Endometrium (tissue), 2 donors: ENCODE data around the gene CXCL10.
"Not testable (repeated sequence)": the region's sequence is repeated elsewhere in the genome, so short reads cannot be mapped to it uniquely, and the experiment has no call there.

Experiments used
- FAIRE-seq: peaks from 2 replicates; lab custom pipeline; 2012; peaks lifted over from hg19 to GRCh38; lab: Jason Lieb, UNC
- donor health status: control.
- donor health status: control.

CXCL10 gene

DNA sequence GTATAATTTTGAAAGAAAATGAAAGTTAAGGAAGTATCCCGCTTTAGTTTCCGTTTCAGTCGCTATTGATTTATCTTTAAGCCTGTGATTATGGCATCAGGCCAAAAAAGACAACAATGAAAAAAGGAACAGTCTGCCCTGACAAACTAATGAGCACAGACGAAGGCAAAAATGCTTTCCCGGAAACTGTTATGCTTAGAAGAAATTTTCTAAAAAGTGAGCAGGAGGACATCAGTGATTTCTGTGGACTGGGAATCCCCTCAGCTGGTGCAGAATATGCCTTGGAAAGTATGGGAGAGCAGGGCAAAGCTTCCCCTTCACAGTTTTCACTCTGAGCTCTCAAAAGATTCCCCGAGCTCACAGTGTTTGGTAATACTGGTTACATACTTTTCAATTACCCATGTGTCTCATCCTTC is 5.1 kb upstream of the CXCL10 start:
- peak; percentile 41 for FAIRE-seq

DNA sequence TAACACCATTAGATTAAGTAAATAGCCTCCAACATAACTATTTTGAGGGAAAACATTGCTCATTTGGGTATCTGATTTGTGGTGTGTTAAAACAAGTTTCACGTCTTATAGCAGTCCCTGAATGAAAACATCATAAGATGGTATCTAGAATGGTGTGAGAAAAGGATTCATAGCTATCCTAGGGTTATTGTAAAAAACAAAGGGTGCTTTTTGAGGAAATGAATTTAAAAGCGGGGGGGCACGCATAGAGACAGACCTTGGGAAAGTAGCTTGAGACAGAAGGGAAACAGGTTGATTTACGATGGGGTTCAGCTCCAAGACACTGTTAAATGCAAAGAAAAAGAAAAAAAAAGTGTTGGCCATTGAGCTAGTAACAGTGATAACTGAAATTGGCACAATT is 768 bp upstream of the CXCL10 start:
- FAIRE-seq: no peak

DNA sequence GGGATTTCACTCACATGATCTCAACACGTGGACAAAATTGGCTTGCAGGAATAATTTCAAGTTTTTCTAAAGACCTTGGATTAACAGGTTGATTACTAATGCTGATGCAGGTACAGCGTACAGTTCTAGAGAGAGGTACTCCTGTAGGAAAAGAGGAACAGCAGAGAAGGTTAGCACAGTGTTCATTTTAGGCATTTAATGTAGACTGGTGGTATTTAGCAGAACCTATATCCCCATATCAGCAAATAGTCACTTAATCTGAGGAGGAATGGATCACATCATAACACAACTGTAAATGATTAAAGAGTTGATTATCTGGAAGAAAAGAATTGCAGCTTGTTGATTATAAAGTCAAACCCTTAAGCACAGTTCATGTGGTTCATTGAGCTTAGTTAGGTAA is 620 bp downstream of the CXCL10 start:
- no peak for FAIRE-seq

DNA sequence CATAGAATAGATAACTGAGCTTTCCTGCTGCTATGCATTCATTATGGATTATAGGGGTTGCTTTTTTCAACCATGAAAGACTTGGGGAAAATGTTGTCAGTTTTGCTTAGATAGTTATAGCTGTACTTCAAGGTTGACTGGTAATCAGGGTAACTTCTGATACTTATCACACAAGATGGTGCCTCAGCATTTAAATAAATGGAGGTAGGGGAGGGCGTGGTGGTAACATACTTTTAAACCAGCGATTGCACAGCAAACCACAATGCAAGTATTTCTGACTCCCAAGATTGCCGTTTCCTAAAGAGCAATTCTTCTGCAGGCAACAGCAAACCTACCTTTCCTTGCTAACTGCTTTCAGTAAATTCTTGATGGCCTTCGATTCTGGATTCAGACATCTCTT is 1.3 kb downstream of the CXCL10 start:
- FAIRE-seq: no peak

DNA sequence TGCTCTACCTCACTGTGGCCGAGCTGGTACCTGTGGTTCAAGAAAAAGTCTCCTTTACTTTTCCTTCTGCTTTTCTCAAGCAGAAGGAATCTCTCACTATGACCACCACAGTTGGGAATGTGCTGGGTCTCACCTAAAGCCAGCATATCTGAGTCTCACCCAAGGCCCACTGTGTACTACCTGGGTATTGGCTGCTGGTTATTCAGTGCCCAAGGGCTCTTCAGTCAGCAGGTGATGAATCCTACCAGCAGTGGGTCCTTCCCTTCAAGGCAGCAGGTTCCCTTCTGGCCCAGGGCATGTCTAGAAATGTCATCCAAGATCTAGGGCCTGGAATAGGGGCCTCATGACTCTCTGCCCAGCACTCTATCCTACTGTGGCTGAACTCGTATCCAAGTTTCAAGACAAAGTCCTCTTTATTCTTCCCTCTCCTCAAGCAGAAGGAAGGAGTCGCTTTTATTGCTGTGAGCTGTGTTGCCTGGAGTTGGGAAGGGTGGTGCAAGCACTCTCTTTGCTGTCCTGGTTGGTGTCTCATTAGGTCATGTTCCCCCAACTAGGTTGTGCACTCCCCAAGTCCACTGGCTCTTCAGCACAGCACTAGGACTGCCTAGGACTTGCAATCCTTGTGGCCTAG is 6.1 kb downstream of the CXCL10 start:
- FAIRE-seq: no peak

DNA sequence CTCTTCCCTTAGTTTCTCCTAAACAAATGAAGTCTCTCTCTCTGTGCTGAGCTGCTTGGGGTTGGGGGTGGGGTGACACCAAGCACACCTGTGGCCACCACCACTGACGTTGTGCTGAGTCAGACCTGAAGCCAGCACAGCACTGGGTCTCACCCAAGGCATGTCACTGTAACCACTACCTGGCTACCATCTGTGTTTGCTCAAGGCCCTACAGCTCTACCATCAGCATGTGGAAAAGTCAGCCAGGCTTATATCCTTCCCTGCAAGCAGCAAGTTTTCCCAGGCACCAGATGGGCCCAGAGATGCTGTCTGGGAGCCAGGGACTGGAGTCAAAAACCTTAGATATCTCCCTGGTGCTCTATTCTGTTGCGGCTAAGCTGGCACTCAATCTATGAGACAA is 6.9 kb downstream of the CXCL10 start:
- no peak for FAIRE-seq

DNA sequence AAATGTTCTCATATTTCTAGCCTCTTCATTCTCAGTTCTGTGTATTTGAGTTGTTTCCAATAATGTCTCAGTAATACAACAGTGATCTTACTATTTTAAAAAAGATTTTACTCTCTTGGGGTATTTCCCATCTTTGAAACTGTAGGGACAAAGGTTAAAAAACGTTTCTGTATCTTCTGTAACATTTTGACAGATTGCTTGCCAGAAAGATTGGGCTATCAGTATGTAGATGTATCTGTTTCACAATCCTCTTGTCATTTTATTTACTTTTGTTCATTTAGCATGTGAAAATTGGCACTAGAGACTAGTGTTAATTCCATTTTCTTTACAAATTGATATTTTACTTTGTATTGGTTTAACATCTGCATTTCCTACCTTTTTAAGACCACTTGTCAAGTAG is 9.8 kb downstream of the CXCL10 start:
- no peak for FAIRE-seq

DNA sequence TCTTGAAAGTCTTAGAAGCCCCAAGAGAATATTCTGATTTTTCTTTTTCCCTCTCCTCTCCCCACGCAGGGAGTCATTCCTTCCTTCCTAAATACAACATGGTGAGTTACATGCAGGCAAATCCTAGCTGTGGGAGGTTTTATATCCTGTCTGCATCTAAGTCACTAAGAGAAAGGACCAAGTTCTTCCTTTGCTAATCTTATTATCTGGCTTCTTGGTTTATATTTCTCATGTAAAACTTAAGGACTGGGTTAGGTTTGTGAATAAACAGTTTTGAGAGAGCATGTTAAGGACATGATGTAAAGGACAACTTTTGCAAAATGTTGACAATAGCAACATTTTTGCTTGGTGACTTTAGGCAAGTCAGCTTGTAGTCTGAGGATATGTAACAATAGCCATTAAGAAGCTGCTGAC is 10.9 kb downstream of the CXCL10 start:
- FAIRE-seq: no peak

DNA sequence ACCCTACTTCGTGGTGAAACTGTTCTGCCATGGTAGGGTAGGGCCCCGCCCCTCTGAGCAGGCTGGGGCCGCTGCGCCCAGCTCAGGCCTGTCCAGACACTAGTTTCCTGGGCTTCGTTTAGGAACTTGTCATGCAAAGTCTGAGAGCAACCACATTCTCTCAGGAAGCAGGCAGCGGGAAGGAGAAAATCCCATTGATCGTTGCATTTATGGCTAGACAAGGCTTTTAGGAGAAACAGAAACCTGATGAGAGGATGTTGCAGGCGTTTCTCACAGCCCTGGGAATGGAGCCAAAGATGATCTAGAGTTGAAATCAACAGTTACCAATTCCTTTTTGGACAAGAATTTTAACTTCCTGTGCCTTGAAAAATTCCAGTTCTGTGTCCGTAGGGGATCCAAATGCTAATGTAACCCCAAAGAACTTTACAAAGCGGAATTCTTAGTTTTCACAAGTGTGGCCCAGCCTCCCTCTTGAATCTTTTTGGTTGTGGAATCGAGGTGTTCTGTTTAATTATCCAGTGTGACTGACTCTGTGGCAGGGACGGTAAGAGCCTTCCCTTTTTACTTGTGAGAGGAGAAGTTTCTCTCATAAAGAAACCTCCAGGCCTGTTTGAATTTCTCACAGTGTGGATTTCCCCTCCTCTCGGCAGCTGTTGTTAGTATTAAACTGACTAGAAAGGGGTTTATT is 11.5 kb downstream of the CXCL10 start:
- no peak for FAIRE-seq

DNA sequence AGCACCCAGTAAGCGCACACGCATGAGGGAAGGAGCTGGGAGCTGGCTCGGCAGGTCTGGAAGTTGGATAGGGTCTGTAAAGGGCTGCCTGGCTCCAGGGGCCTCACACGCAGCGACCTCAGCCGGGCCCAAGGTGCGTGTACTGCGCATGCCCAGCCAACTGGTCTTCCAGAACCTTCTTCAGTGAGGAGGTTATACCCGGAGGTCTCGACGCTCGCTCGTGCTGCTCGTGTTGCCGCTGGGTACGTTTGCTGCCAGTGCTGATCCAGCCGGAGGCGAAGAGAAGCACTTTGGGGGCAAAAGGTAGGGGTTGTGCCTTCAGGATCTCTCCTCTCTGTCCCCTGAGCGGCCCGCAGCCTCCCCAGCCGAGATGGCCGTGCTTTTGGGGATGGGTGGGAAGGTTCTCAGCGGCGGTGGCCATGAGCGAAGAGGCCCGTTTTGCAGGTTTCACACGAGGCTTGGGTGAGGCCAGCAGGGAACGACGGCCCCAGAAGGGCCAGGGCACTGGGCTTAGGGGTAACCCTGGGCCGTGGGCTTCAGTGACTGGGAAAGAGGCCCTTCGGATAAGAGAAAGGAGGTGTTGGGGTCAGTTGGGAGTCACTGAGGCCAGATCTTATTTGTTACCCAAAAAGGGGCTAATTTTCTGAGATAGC is 12.2 kb downstream of the CXCL10 start:
- no peak for FAIRE-seq

DNA sequence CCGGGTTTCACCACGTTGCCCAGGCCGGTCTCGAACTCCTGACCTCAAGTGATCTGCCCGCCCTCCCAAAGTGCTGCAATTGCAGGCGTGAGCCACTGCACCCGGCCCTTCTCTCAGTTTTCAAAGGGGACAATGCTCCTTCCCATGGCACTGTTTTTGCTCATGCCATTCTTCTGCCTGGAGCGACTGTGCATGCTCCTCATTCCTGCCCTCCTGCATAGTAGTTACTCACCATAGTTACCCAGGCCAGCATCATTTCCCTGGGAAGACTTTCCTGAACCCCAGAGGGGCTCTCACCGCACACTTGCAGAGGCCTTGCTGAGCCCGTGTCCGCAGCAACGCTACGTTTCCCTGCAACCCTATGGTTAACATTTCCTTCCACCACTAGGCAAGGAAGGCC is 12.7 kb downstream of the CXCL10 start:
- FAIRE-seq: no peak

DNA sequence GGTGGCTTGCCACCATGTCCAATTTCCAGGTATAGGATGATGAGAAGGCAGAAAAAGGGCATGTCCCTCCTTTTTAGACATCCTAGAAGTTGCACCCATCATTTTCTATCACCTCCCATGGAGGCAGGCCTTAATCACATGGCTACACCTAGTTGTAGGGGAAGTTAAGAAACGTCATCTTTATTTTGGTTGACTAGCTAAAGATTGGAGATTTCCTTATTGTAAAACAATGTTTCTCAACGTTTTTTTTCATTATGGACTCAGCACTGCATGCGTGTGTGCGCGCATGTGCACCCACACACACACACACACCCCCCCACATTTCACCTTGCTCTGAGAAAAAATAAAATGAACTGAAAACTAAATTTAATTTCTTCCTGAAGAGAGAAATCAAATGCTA is 14.0 kb downstream of the CXCL10 start:
- no peak for FAIRE-seq

DNA sequence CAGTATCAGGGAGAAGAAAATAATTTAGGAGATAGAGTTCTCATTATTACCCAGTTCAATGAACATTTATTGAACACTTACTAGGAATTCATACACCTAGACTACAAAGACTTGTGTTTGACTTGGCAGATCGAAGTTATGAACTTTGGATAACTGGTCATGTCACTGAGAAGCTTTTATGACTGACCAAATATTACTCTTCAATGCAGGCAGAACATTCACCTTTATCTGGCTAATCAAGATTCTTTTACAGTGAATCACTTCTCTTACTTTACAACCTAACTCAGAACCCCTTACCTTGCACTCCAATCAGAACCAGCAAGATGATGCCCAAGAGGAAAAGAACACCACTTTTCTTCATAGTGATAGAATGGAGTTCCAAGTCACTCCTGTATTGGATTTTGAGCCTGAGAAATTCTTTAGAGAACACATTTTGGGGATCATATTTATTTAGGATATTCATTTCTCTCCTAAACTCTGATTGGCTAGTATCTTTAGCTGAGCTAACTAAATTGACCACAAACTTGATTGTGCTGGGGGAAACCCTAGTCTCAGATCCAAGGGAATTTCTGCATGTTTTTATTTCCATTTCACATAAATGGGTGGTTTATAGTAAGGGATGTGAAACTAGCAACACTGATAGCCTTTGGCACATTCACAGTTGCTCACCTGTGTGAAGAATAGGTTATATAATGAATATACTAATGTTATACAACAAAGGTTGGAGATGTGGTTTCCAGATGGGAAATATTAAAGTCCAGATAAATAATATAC is 16.0 kb downstream of the CXCL10 start, which contains the start of gene CXCL9:
CXCL9 (minus strand) TSS at position 421 of the 774 bp plus-strand sequence; CDS start at position 361, 60 bp downstream.
- FAIRE-seq: no peak

DNA sequence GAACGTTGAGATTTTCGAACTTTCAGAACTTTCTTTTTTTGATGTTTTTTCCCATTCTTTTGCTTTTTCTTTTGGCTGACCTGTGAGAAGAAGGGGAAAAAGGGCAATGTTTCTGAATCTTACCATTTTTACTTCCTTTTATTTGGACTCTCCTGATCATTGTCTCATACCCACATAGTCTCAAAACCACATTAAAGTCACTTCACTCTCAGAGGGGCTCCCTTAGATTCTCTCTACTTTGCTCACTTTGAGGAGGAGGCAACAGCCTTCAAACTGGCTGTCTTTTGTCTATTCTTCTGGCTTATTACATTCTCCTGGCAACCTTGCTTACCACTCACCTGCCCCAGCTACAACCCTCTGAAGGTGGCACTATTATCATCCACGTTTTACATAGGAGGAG is 19.7 kb downstream of the CXCL10 start:
- FAIRE-seq: no peak

DNA sequence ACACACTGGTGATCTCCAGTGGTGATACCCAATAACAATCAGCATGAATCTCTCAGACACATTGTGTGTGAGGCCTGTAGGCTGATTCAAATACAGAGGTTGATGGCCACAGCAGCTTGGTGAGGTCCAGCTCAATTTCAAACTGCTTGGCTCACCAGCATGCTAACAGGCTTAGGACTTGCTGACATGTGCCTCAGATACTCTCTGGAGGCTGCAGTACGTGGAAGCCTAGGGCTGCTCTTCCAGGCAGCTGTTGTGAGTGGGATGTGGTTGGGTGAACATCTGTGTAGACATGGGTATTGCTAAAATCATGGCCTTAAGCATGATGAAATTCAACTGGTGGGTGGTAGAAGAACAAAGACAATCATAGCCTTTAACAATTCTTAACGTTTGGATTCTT is 20.3 kb downstream of the CXCL10 start:
- FAIRE-seq: no peak

DNA sequence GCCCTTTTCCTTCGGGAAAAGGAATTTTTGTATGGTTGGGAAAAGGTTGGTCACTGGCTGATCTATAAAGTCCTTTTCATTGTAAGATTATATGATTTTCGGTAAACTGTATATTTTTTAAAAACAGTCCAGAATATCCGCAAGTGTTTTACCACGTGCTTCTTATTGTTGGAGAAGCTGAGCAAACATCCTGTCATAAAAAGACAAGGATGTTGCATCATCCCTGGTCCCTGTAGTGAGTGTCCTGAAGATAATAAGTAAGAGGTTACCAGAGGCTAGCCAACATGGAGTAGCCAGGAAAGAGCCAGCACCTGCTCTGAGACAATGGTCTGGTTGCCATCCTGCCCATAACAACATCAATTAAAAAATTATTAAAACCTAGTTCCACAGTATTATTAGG is 21.1 kb downstream of the CXCL10 start:
- no peak for FAIRE-seq

DNA sequence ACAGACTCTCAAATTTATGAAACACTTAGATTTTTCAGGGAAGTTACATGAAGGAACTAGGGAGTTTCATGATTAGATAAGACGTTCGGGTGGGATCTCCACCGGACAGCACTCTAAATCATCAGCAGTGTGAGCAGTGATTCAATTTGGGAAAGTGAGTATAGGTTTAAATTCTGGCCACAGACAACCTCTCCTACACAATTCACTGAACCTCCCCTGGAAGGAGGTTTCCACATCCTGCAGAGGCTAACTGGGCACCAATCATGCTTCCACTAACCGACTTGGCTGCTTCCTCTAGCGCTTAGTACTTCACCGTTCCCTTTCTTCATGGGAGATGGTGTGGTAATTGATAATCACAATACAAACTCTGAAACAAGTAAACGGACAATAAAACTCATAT is 21.6 kb downstream of the CXCL10 start:
- FAIRE-seq: no peak

DNA sequence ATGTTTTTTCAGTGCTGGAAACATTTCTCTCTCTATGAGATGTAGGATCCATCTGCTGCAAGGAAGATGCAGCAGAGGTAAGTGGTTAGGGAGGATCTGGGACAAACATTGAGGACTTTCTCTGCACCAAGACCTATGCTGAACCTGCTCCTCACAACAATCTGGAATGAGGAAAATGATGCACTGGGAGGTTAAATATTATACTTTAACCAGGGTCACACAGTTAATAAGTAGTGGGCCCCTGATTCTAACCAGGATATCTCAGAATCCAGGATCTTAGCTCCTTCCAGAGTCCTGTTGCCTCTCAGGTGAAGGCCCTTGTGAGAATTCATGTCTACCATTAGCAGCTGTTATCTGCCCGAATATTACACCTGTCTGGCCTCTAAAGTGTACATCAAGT is 23.0 kb downstream of the CXCL10 start:
- FAIRE-seq: no peak

DNA sequence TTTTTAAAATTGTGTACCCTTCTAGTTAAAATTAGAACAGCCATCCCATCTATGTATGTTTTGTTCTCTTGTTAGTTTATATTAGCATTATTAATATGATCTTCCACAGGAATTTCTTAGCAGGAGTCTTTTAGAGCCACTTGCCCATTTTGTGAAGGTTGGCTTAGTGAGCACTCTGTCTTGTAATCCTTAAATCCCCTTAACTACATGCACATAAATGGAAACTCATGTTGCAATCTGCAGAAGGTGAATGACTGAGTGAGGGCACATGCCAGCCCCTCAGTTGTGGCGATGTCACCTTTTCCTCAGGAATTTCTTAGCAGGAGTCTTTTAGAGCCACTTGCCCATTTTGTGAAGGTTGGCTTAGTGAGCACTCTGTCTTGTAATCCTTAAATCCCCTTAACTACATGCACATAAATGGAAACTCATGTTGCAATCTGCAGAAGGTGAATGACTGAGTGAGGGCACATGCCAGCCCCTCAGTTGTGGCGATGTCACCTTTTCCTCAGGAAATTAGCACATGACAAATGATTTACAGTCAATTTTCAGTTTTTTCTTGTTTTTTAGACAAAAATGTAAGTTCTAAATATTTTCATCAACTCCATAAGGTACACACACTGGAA is 24.7 kb downstream of the CXCL10 start:
- FAIRE-seq: not testable (repeated sequence)

DNA sequence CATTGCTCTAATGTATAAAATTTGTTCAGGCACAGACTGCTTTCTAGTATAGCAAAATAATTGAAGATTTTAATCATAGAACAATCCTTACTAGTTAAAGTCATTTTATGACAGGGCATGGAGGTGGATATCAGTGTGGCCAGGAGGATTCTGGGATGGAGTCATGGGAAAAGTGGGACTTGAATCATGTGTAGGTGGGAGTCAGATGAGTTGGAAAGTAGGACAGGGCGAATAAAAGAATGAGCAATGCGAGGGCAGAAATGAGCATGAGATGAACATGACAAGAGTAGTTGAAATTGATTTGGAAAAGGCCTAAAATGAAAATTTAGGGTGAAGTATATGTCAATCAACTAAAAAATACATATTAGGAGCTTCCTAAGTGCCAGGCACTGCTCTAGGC is 25.4 kb downstream of the CXCL10 start:
- FAIRE-seq: no peak

DNA sequence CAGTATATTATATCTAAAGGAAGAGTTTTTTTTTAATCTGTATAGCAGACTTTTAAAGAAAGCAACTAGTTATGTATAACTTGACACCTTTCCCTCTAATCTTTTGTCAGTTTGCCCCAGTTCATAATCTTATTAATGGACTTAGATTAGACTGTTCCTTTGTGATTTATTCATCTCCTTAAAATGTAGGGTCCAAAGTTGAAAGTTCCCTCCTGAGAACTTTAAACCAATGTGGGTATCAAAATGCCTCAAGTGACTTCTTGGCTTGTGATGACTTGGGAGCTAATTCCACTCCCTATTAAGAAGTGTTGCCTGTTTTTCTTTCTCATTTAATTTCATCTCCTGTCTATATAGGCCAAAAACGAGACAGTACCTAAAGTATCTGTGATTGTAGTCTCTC is 26.2 kb downstream of the CXCL10 start:
- no peak for FAIRE-seq

DNA sequence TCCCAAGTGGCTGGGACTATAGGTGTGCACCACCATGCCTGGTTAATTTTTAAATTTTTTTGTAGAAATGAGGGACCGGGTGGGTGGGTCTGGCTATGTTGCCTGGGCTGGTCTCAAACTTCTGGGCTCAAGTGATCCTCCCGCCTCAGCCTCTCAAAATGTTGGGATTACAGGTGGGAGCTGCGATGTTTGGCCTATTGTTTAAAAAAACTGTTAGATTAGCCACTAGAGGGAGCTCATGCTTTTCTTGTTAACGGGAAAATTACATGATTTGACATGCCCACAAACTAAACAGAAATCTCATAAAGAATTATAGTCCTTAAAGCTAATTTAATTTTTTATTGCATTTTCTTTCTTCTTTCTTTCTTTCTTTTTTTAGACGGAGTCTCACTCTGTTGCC is 27.6 kb downstream of the CXCL10 start:
- peak; percentile 89 for FAIRE-seq
